ENCODE data around the gene STK38. TPM values are rescaled to one million over a fixed set of nuclear protein-coding genes. Genes with fewer than 3 reads are reported as not detected.

Gene STK38
- total and polyA plus RNA-seq, 2 of the 8 experiments (the other 6 are each of a cell fraction or from before 2014, with no cell fraction given) = 8.1 to 19.8 TPM

DNA sequence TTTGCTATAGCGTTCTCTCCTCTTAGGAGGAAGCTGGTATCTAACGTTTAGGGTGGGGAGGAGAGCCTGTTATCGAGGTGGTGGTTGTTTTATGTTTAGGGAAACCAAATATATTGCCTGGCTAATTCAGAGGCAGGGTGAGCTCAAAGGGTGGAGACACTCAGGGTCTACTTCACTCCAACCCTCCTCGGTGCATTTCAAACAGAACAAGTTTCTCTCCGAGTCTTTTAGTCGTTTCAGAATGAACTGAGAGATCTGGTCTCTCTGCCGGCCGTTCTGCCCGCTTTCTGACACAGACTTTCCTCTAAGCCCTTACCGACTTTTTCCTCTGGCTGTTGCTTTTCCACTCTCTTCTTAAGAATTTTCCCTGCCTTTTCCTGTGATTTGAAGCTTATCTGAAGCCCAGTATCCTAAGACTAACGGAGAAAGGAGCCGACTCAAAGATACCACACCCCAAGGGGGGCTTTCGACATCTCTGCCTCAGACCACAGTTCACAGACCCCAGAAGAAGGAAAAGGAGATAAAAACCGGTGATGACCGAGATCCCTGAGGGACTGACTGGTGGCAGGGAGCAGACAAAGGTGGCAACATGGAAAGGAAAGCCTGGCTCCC lies 865 bp downstream of the STK38 start:
- Histone ChIP-seq H4K5ac (ENCODE audit: insufficient read length, low read depth, low read length) (no peak overlapping the region), H2BK5ac (ENCODE audit: low read depth, low read length) (peak overlapping the region; percentile 78), H4K8ac (ENCODE audit: extremely low read depth, insufficient read depth, low read length) (peak overlapping the region; percentile 90; the same call in 1 of the 2 replicates), H2AFZ (ENCODE audit: low read length) (no peak overlapping the region), H3K4me1 (replicated peaks in 1 of 4; ENCODE audit: control insufficient read depth in 3 of 4, insufficient read depth in 4 of 4, low read length in 3 of 4) (peaks cover 0 to 9% (median 4%) of the 10 kb centered on the region in 4 experiments; a peak in 4 of 7 replicates), H3K56ac (replicated peaks; ENCODE audit: insufficient read length, low read depth, low read length) (peak overlapping the region; percentile 34), H4K91ac (replicated peaks; ENCODE audit: insufficient read length, low read length) (no peak overlapping the region), H2BK120ac (replicated peaks; ENCODE audit: low read depth, low read length) (no peak overlapping the region), H3K4ac (replicated peaks; ENCODE audit: insufficient read length, low read depth, low read length) (no peak overlapping the region), H2BK12ac (ENCODE audit: low read depth, low read length) (no peak overlapping the region), H3K14ac (ENCODE audit: insufficient read length) (no peak overlapping the region), H3K79me1 (ENCODE audit: low read depth, low read length) (peaks cover 6% of the 10 kb centered on the region), H3K27ac (ENCODE audit: low read depth, low read length) (peak overlapping the region; percentile 81), H3K27me3 (replicated peaks in 1 of 4; ENCODE audit: control insufficient read depth in 3 of 4, extremely low read depth in 1 of 4, insufficient read depth in 3 of 4, low read length in 3 of 4) (no peaks in the 10 kb centered on the region), H3K9ac (replicated peaks in 1 of 4; ENCODE audit: extremely low read depth in 1 of 4, low read depth in 3 of 4, low read length in 3 of 4) (peak overlapping the region; percentile 55 to 91 (median 88)), H2AK5ac (ENCODE audit: low read depth, low read length) (no peak overlapping the region), H3K79me2 (ENCODE audit: control insufficient read depth in 1 of 2, insufficient read depth in 2 of 2, low read length in 2 of 2) (peaks cover 6 to 43% of the 10 kb centered on the region in 2 experiments; a peak in 3 of 4 replicates), H3K23ac (ENCODE audit: insufficient read length) (no peak overlapping the region), H3K9me3 (ENCODE audit: insufficient read depth in 2 of 2, low read depth in 1 of 2, low read length in 1 of 2) (no peaks in the 10 kb centered on the region), H4K20me1 (replicated peaks in 1 of 2; ENCODE audit: control insufficient read depth in 1 of 2, insufficient read depth in 2 of 2, low read length in 2 of 2) (no peaks in the 10 kb centered on the region), H3K18ac (ENCODE audit: extremely low read depth, low read length) (peak overlapping the region; percentile 6; the same call in 1 of the 2 replicates), H3K23me2 (ENCODE audit: low read depth, low read length) (peaks cover 9% of the 10 kb centered on the region), H2BK15ac (ENCODE audit: low read length) (no peak overlapping the region), H3K36me3 (ENCODE audit: control insufficient read depth in 2 of 4, insufficient read depth in 4 of 4, low read length in 3 of 4) (peaks cover 0 to 2% (median under 1%) of the 10 kb centered on the region in 4 experiments; a peak in 2 of 8 replicates), H2BK20ac (ENCODE audit: low read length) (no peak overlapping the region), H3K4me2 (ENCODE audit: insufficient read depth in 1 of 2, low read depth in 2 of 2, low read length in 2 of 2) (peak overlapping the region; percentile 80 to 91), H3K4me3 (ENCODE audit: extremely low read depth in 1 of 4, insufficient read depth in 2 of 4, low read depth in 3 of 4, low read length in 4 of 4) (peak overlapping the region; percentile 84 to 97 (median 92))
- ChIA-PET POLR2A (ENCODE audit: partially characterized antibody) (interaction anchor here (0.6 to 3.5 kb wide), 4 partner anchors 23 to 51 kb away, joined by 4 to 18 read pairs (median 8); partner anchors contain the start of gene SRSF3), CTCF (ENCODE audit: partially characterized antibody) (no interaction called here)
- 5% methylated on average over 14 of the region's 15 CpGs; no CpG with 5 or more reads in 1 of the 2 experiments for WGBS, 2 experiments (ENCODE audit: extremely low coverage in 1 of 2, insufficient coverage in 1 of 2, insufficient read length in 1 of 2, insufficient replicate concordance in 2 of 2, low coverage in 1 of 2, low lambda C conversion rate in 2 of 2, missing lambda C conversion rate in 1 of 2)
- no peak for FAIRE-seq
- no peak for DNase-seq (ENCODE audit: low read depth in 1 of 2, low spot score in 2 of 2)
- TF ChIP-seq EP300 (IDR thresholded peaks at IDR 0.05; ENCODE audit: borderline replicate concordance in 1 of 2, low read depth in 2 of 2, low read length in 2 of 2) (no peak), SRF (IDR thresholded peaks at IDR 0.05; ENCODE audit: low read depth, low read length) (no peak), RXRA (IDR thresholded peaks at IDR 0.05; ENCODE audit: insufficient read depth, low read depth, low read length) (no peak), RAD21 (IDR thresholded peaks at IDR 0.05 in 1 of 2, conservative IDR thresholded peaks at IDR 0.05 in 1 of 2; ENCODE audit: low read depth in 2 of 2, low read length in 2 of 2) (no peak), SUZ12 (IDR thresholded peaks at IDR 0.05; ENCODE audit: low read length) (no peak), GABPA (IDR thresholded peaks at IDR 0.05; ENCODE audit: borderline replicate concordance, insufficient read depth, low read length) (no peak), MAFK (IDR thresholded peaks at IDR 0.05; ENCODE audit: low read depth, low read length) (no peak), CBX5 (IDR thresholded peaks at IDR 0.05; ENCODE audit: low read depth, low read length) (no peak), CREB1 (IDR thresholded peaks at IDR 0.05) (no peak), SP2 (IDR thresholded peaks at IDR 0.05; ENCODE audit: low read length) (no peak), KDM5A (IDR thresholded peaks at IDR 0.05; ENCODE audit: low read length) (no peak), POLR2A (IDR thresholded peaks at IDR 0.05; ENCODE audit: control extremely low read depth in 1 of 2, low read depth in 2 of 2, low read length in 2 of 2) (no peak), POLR2AphosphoS5 (IDR thresholded peaks at IDR 0.05; ENCODE audit: low read depth, low read length) (no peak), BACH1 (IDR thresholded peaks at IDR 0.05; ENCODE audit: low read length) (no peak)

Data from H1 (cell line).